GM21619 (cell line): ENCODE measurements around the gene LARP4B.
A peak's percentile ranks its signal among the peaks of the same experiment; 100 is the strongest.
"Not testable (repeated sequence)": the region's sequence is repeated elsewhere in the genome, so short reads cannot be mapped to it uniquely, and the experiment has no call there.

Experiments
- ATAC-seq: cut with Tn5 transposase; IDR thresholded peaks from one replicate; pipeline ENCODE4 v1.9.1; 2021; ENCODE audit not compliant: unreplicated experiment

The LARP4B gene

GRCh38 chr10:958856-959255 lies 27.4 kb upstream of the LARP4B start:
- no peak for ATAC-seq

GRCh38 chr10:958106-958505 lies 26.6 kb upstream of the LARP4B start:
- no peak for ATAC-seq

- ATAC-seq, result no peak
These were observed 24.3 kb upstream of the LARP4B start for GRCh38 chr10:955820-956217.

- no peak for ATAC-seq
These were observed 23.8 kb upstream of the LARP4B start for GRCh38 chr10:955127-955819.

- ATAC-seq, result no peak
These were observed 22.9 kb upstream of the LARP4B start for GRCh38 chr10:954396-954795.

- ATAC-seq, result no peak
These were observed 22.3 kb upstream of the LARP4B start for GRCh38 chr10:953836-954235.

- no peak for ATAC-seq
These were observed 17.9 kb upstream of the LARP4B start for GRCh38 chr10:949446-949845.

GRCh38 chr10:948347-948746 lies 16.8 kb upstream of the LARP4B start:
- no peak for ATAC-seq

- no peak for ATAC-seq
These were observed 16.4 kb upstream of the LARP4B start for GRCh38 chr10:947881-948280.

GRCh38 chr10:947051-947450 lies 15.5 kb upstream of the LARP4B start:
- no peak for ATAC-seq

GRCh38 chr10:945778-946177 lies 14.3 kb upstream of the LARP4B start:
- no peak for ATAC-seq

GRCh38 chr10:944034-944831 lies 12.7 kb upstream of the LARP4B start:
- peak; percentile 32 for ATAC-seq

GRCh38 chr10:943334-944033 lies 12.0 kb upstream of the LARP4B start:
- ATAC-seq, result peak; percentile 42

- no peak for ATAC-seq
These were observed 7.6 kb upstream of the LARP4B start for GRCh38 chr10:938941-939678.

GRCh38 chr10:934746-935406 lies 3.4 kb upstream of the LARP4B start:
- ATAC-seq, result no peak

- not testable (repeated sequence) for ATAC-seq
These were observed 2.7 kb upstream of the LARP4B start for GRCh38 chr10:934165-934564.

GRCh38 chr10:932589-932988 lies 1.1 kb upstream of the LARP4B start:
- no peak for ATAC-seq

GRCh38 chr10:930625-931325 lies 730 bp downstream of the LARP4B start:
- no peak for ATAC-seq

GRCh38 chr10:929960-930624 lies 1.4 kb downstream of the LARP4B start:
- ATAC-seq, result peak; percentile 31

- ATAC-seq, result no peak
These were observed 4.4 kb downstream of the LARP4B start for GRCh38 chr10:927131-927530.
